CD14-positive monocyte (primary cell): Measurements from ENCODE around the gene AP1S2. TPM values are rescaled to one million over a fixed set of nuclear protein-coding genes. Genes with fewer than 3 reads are reported as not detected.

ENCODE experiments used
- DNase-seq, 3 donors: peaks; one replicate each; pipeline ENCODE4 v3.0.0-alpha.2; 2011 to 2022
- H2AFZ ChIP-seq: 2 replicates; pipeline ENCODE4 v1.6.0; 2012; ENCODE audit warnings: mild to moderate bottlenecking, low read depth, low read length, inconsistent platforms; ENCODE audit not compliant: insufficient read depth, poor library complexity, severe bottlenecking
- H3K27ac ChIP-seq, 2 donors: 1 replicate in 1 of 2; 2 replicates in 1 of 2; pipeline ENCODE4 v1.5.1; 2012 to 2013; ENCODE audit warnings: low read length in 2 of 2, control low read depth in 1 of 2, inconsistent platforms in 1 of 2, low read depth in 1 of 2, mild to moderate bottlenecking in 1 of 2
- H3K27me3 ChIP-seq, 2 donors: one replicate each; pipeline versions ENCODE4 v1.6.0 to v1.6.1; 2011 to 2013; ENCODE audit warnings: low read length in 2 of 2; ENCODE audit not compliant: control insufficient read depth in 2 of 2, insufficient read depth in 2 of 2
- H3K36me3 ChIP-seq, 2 donors: replicated peaks in 1 of 2; 1 replicate in 1 of 2; 2 replicates in 1 of 2; pipeline versions ENCODE4 v1.5.1 to v1.6.1; 2012 to 2013; ENCODE audit warnings: low read length in 2 of 2, control low read depth in 1 of 2, inconsistent platforms in 1 of 2, mild to moderate bottlenecking in 1 of 2; ENCODE audit not compliant: insufficient read depth in 2 of 2, control insufficient read depth in 1 of 2
- H3K4me1 ChIP-seq, 2 donors: 1 replicate in 1 of 2; 2 replicates in 1 of 2; pipeline versions ENCODE4 v1.5.1 to v1.6.1; 2012 to 2013; ENCODE audit warnings: low read length in 2 of 2, control low read depth in 1 of 2, inconsistent platforms in 1 of 2, mild to moderate bottlenecking in 1 of 2, moderate library complexity in 1 of 2; ENCODE audit not compliant: insufficient read depth in 2 of 2, control insufficient read depth in 1 of 2
- H3K4me2 ChIP-seq: replicated peaks from 2 replicates; pipeline ENCODE3; 2012; ENCODE audit warnings: low read length, moderate library complexity, mild to moderate bottlenecking; ENCODE audit not compliant: poor library complexity, severe bottlenecking; ENCODE audit errors: extremely low read depth
- H3K4me3 ChIP-seq, 3 experiments: fragments of 200-600 bp in 1 of 3; sonication (generic) in 1 of 3; replicated peaks in 1 of 3; 1 replicate in 2 of 3; 2 replicates in 1 of 3; pipeline ENCODE4 v1.5.1; 2011 to 2013; ENCODE audit warnings: low read length in 3 of 3, mild to moderate bottlenecking in 3 of 3, control low read depth in 2 of 3, low read depth in 2 of 3, inconsistent platforms in 1 of 3, moderate library complexity in 1 of 3
- H3K79me2 ChIP-seq: 2 replicates; pipeline ENCODE4 v1.6.0; 2012; ENCODE audit warnings: mild to moderate bottlenecking, control low read depth, inconsistent platforms, low read length, moderate library complexity; ENCODE audit not compliant: insufficient read depth
- H3K9ac ChIP-seq: 2 replicates; pipeline ENCODE4 v1.6.0; 2017; ENCODE audit warnings: low read length, mild to moderate bottlenecking; ENCODE audit not compliant: insufficient read depth, poor library complexity, severe bottlenecking
- H3K9me3 ChIP-seq, 2 donors: replicated peaks in 1 of 2; 1 replicate in 1 of 2; 2 replicates in 1 of 2; pipeline versions ENCODE4 v1.5.1 to v1.6.1; 2012 to 2013; ENCODE audit warnings: low read length in 2 of 2, control low read depth in 1 of 2; ENCODE audit not compliant: control insufficient read depth in 1 of 2, insufficient read depth in 1 of 2
- H4K20me1 ChIP-seq: 2 replicates; pipeline ENCODE4 v1.6.0; 2012; ENCODE audit warnings: mild to moderate bottlenecking, low read length, control low read depth, moderate library complexity; ENCODE audit not compliant: insufficient read depth
- H3K27ac Mint-ChIP-seq, 7 donors: one replicate each; pipeline ENCODE4 v1.8.0; 2020; ENCODE audit warnings: mild to moderate bottlenecking in 7 of 7, mixed read lengths in 7 of 7, moderate library complexity in 6 of 7, inconsistent platforms in 2 of 7
- H3K27me3 Mint-ChIP-seq, 3 donors: one replicate each; pipeline ENCODE4 v1.8.0; 2021 to 2022; ENCODE audit warnings: low read depth in 3 of 3, mild to moderate bottlenecking in 3 of 3, mixed read lengths in 3 of 3, moderate library complexity in 3 of 3, inconsistent platforms in 1 of 3
- H3K36me3 Mint-ChIP-seq, 2 donors: one replicate each; pipeline ENCODE4 v1.8.0; 2020; ENCODE audit warnings: mixed read lengths in 2 of 2, inconsistent platforms in 1 of 2, mild to moderate bottlenecking in 1 of 2
- H3K4me1 Mint-ChIP-seq: one replicate; pipeline ENCODE4 v1.8.0; 2020; ENCODE audit warnings: mild to moderate bottlenecking, mixed read lengths
- H3K4me3 Mint-ChIP-seq, 2 donors: one replicate each; pipeline ENCODE4 v1.8.0; 2020; ENCODE audit warnings: mild to moderate bottlenecking in 2 of 2, mixed read lengths in 2 of 2, moderate library complexity in 1 of 2
- H3K9me3 Mint-ChIP-seq, 7 donors: one replicate each; pipeline ENCODE4 v1.8.0; 2020 to 2022; ENCODE audit warnings: mixed read lengths in 7 of 7, mild to moderate bottlenecking in 6 of 7, moderate library complexity in 6 of 7, inconsistent platforms in 2 of 7
- WGBS: methylation state at CpG from one replicate; pipeline ENCODE4 v1.1.5; 2013; ENCODE audit warnings: missing lambda C conversion rate; ENCODE audit not compliant: insufficient coverage; 5-methylcytosine and 5-hydroxymethylcytosine counted together
- intact Hi-C, 2 donors: fragments of 100-400 bp; cut with micrococcal nuclease; formaldehyde crosslinking; loops; one replicate each; pipeline versions ENCODE4 v1.15.0 to v1.15.1; 2023
- polyA plus RNA-seq, 3 donors: library from polyadenylated mRNA; depleted of rRNA in 1 of 3; unstranded in 2 of 3; stranded (reverse) in 1 of 3; fragments of 300-500 nt in 2 of 3; fragments of >200 nt in 1 of 3; fragmentation: Illumina TruSeq in 2 of 3; gene quantifications; 1 replicate in 2 of 3; 2 replicates in 1 of 3; pipeline ENCODE4 v1.2.3, GENCODE V29; 2012 to 2021
- TF ChIP-seq, protein P1 (sequence below): fragments of 200-600 bp; IDR thresholded peaks from one replicate; pipeline ENCODE4 v1.8.0; 2022; ENCODE audit warnings: antibody characterized with exemption, mild to moderate bottlenecking

AP1S2 gene
- polyA plus RNA-seq, 3 donors, result 155 to 851 (median 806) TPM

DNA sequence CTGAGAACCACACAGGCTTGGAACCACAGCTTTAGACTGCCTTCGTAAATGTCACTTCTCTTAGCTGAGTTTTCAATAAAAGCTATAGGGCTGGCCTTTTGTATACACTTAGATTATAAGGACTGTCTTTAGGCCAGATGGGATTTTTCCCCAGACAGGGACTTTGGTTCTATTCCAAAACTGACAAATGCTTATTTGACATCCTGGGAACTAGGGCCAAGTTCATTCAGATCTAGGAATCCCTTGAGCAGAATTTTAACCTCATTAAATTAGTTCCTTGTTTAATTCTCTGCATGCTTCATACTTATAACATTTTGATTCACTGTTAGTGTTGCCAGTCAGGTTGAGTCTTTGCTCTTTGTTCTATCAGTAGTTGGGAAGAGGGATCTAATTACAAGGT lies 41.2 kb downstream of the AP1S2 start:
- H3K9me3 ChIP-seq, result no peaks in the 10 kb centered on the region
- no peak for DNase-seq
- intact Hi-C loops, result no loop called here
- no peaks in the 10 kb centered on the region for H3K27me3 ChIP-seq
- WGBS, result 100% methylated on average over 1 of the region's 1 CpG
- peak overlapping the region in 1 of 7 donors; percentile 6 for H3K27ac Mint-ChIP-seq
- no peak overlapping the region for H2AFZ ChIP-seq
- peaks cover 54 to 89% of the 10 kb centered on the region in 2 donors for H3K36me3 Mint-ChIP-seq
- H3K4me2 ChIP-seq, result no peak overlapping the region
- peaks cover 12% of the 10 kb centered on the region for H3K4me1 Mint-ChIP-seq
- peaks cover 6% of the 10 kb centered on the region for H3K79me2 ChIP-seq
- H3K27ac ChIP-seq, result no peak overlapping the region
- H3K9ac ChIP-seq, result no peak overlapping the region
- H3K27me3 Mint-ChIP-seq, result peaks cover 0 to 11% (median 0%) of the 10 kb centered on the region in 3 donors
- no peak overlapping the region for H3K4me3 Mint-ChIP-seq
- no peak overlapping the region for H3K4me3 ChIP-seq
- H3K4me1 ChIP-seq, result peaks cover 5 to 12% of the 10 kb centered on the region in 2 donors
- H3K36me3 ChIP-seq, result peaks cover 75 to 99% of the 10 kb centered on the region in 2 donors
- TF ChIP-seq, protein P1, sequence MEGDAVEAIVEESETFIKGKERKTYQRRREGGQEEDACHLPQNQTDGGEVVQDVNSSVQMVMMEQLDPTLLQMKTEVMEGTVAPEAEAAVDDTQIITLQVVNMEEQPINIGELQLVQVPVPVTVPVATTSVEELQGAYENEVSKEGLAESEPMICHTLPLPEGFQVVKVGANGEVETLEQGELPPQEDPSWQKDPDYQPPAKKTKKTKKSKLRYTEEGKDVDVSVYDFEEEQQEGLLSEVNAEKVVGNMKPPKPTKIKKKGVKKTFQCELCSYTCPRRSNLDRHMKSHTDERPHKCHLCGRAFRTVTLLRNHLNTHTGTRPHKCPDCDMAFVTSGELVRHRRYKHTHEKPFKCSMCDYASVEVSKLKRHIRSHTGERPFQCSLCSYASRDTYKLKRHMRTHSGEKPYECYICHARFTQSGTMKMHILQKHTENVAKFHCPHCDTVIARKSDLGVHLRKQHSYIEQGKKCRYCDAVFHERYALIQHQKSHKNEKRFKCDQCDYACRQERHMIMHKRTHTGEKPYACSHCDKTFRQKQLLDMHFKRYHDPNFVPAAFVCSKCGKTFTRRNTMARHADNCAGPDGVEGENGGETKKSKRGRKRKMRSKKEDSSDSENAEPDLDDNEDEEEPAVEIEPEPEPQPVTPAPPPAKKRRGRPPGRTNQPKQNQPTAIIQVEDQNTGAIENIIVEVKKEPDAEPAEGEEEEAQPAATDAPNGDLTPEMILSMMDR, result no peak
- peaks cover 21% of the 10 kb centered on the region for H4K20me1 ChIP-seq
- no peaks in the 10 kb centered on the region for H3K9me3 Mint-ChIP-seq

DNA sequence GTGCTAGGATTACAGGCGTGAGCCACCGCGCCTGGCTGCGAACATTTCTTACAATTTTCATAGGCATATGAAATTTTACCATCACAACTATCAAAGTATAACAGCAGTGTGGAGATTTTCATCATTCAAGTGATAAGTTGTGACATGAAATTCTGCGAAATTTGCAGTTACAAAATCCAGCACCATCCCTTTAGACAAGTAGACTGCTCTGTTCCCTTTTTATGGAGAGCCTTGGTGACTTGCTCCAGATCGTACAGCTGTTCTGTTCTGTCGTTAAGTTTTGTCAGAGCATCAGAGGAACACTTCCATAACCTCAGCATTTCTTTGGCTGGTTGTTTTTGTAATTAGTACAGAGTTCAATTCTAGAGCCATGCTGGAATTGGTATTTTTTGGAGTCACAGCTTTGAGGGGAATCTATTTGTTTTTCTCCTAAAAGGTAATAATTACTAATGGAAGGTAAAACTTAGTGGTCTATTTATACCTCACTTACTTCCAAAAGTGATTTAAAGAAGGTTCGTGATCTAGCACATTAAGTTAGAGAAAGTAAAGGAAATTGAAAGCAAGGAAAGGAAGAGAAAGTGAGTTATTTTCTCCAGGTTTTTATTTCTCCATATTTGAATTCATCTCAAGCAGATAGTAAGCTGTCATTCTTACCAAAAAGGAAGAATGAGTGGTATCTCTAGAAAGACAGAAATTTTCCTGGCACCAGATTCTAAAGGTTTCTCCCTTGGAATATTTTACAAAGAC lies 42.2 kb downstream of the AP1S2 start:
- Mint-ChIP-seq H3K4me1 (peaks cover 12% of the 10 kb centered on the region), H3K27ac (peak overlapping the region in 4 of 7 donors; percentile 5 to 65 (median 41)), H3K36me3 (peaks cover 58 to 93% of the 10 kb centered on the region in 2 donors), H3K4me3 (no peak overlapping the region), H3K27me3 (peaks cover 0 to 12% (median 0%) of the 10 kb centered on the region in 3 donors), H3K9me3 (no peaks in the 10 kb centered on the region)
- H3K36me3 ChIP-seq, result peaks cover 73 to 99% of the 10 kb centered on the region in 2 donors
- TF ChIP-seq, protein P1, result no peak
- no peak overlapping the region for H3K9ac ChIP-seq
- DNase-seq, result no peak
- H2AFZ ChIP-seq, result no peak overlapping the region
- no peak overlapping the region for H3K4me2 ChIP-seq
- H3K79me2 ChIP-seq, result peaks cover 6% of the 10 kb centered on the region
- H3K27me3 ChIP-seq, result no peaks in the 10 kb centered on the region
- H3K4me1 ChIP-seq, result peaks cover 5 to 12% of the 10 kb centered on the region in 2 donors
- no peaks in the 10 kb centered on the region for H3K9me3 ChIP-seq
- intact Hi-C loops, result no loop called here
- H3K4me3 ChIP-seq, result no peak overlapping the region
- no CpG with 5 or more reads among the region's 8 CpGs for WGBS
- H4K20me1 ChIP-seq, result peaks cover 17% of the 10 kb centered on the region
- no peak overlapping the region for H3K27ac ChIP-seq
